Measurements from ENCODE around the gene HDAC7.

DNA sequence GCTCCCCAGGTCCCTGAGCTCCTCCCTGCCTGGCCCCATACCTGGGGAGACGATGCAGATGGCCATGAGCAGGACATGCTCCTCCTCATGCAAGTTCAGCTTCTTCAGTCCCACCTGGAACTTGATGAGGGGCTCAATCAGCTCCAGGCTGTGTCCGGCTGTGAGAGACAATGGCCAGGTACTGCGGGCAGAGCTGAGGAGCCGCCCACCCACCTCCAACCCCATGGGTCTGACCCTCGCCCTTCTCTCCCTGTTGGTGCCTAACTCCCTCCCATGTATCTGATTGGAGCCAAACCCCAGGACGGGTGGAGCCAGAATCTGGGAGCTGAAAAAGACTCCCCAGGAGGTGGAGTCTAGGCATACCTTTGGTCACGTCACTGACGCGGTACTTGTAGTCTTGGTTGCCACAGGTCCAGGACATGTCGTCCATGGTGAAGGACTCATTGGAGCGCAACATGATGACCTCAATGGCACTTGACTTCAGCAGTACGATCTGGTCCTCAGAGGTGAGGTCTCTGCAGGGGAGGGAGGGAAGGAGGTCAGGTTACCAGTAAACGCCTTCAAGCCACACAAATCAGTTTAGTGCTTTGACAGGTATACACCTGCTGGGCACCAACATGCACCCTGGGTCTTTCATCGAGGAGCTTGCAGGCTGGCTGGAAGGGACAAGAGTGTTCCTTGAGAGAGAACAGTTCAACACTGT is 26.7 kb upstream of the HDAC7 start:
- TF ChIP-seq, protein P1, sequence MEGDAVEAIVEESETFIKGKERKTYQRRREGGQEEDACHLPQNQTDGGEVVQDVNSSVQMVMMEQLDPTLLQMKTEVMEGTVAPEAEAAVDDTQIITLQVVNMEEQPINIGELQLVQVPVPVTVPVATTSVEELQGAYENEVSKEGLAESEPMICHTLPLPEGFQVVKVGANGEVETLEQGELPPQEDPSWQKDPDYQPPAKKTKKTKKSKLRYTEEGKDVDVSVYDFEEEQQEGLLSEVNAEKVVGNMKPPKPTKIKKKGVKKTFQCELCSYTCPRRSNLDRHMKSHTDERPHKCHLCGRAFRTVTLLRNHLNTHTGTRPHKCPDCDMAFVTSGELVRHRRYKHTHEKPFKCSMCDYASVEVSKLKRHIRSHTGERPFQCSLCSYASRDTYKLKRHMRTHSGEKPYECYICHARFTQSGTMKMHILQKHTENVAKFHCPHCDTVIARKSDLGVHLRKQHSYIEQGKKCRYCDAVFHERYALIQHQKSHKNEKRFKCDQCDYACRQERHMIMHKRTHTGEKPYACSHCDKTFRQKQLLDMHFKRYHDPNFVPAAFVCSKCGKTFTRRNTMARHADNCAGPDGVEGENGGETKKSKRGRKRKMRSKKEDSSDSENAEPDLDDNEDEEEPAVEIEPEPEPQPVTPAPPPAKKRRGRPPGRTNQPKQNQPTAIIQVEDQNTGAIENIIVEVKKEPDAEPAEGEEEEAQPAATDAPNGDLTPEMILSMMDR (IDR thresholded peaks at IDR 0.05): no peak
- TF ChIP-seq POLR2A (IDR thresholded peaks at IDR 0.05): no peak

Measured in adrenal gland (tissue), 5 donors.